HepG2 (cell line): Measurements from ENCODE around the gene ANKRD65. TPM values are rescaled to one million over a fixed set of nuclear protein-coding genes. Genes with fewer than 3 reads are reported as not detected.
A peak's percentile ranks its signal among the peaks of the same experiment; 100 is the strongest.
"Not testable (repeated sequence)": the region's sequence is repeated elsewhere in the genome, so short reads cannot be mapped to it uniquely, and the experiment has no call there.

Experiments used
- ATAC-seq: fragments of 200-7000 bp; cut with Tn5 transposase; 3 replicates; pipeline ENCODE4 v1.9.1; 2020; ENCODE audit warnings: mild to moderate bottlenecking, moderate library complexity
- BruUV-seq: library from RNA; stranded (reverse); fragments of 400-500 nt; replicated peaks from 2 replicates; lab custom pipeline; 2021; lab: Mats Ljungman, UMichigan
- CTCF ChIA-PET: fragments of 300-600 bp; formaldehyde crosslinking; extraction: SDS; loops from one replicate; lab custom pipeline; 2021; ENCODE audit warnings: low total read pairs, inconsistent platforms, low intra/inter-chr PET ratio; lab: Yijun Ruan, JAX
- POLR2A ChIA-PET: fragments of 350-600 bp; sonication (Branson Sonifier 250); formaldehyde crosslinking; loops from one replicate; lab custom pipeline; 2020; ENCODE audit warnings: antibody characterized with exemption, inconsistent platforms; lab: Yijun Ruan, JAX
- DNase-seq: peaks from one replicate; pipeline ENCODE4 v3.0.0-alpha.2; 2015; ENCODE audit warnings: low spot score
- FAIRE-seq: peaks from 3 replicates; lab custom pipeline; 2011; peaks lifted over from hg19 to GRCh38; lab: Jason Lieb, UNC
- H2AFZ ChIP-seq: one replicate; pipeline ENCODE4 v1.6.1; 2011; ENCODE audit warnings: low read length, inconsistent platforms
- H3K27ac ChIP-seq: fragments of 300-600 bp; 3 replicates; pipeline ENCODE4 v1.8.0; 2011; ENCODE audit warnings: mixed run types, mild to moderate bottlenecking, mixed read lengths, low read length, inconsistent platforms; ENCODE audit not compliant: insufficient read depth; ENCODE audit errors: extremely low read length
- H3K27me3 ChIP-seq, 2 experiments: fragments of 200-600 bp in 1 of 2; 2 replicates in 1 of 2; 3 replicates in 1 of 2; pipeline versions ENCODE4 v1.6.0 to v1.8.0; 2011; ENCODE audit warnings: low read length in 2 of 2, mild to moderate bottlenecking in 2 of 2, moderate library complexity in 2 of 2, inconsistent platforms in 1 of 2; ENCODE audit not compliant: insufficient read depth in 2 of 2, control insufficient read depth in 1 of 2
- H3K36me3 ChIP-seq, 2 experiments: fragments of 200-600 bp in 1 of 2; replicated peaks in 1 of 2; 2 replicates in 1 of 2; 3 replicates in 1 of 2; pipeline versions ENCODE4 v1.5.1 to v1.8.0; 2011; ENCODE audit warnings: low read length in 2 of 2, inconsistent platforms in 1 of 2; ENCODE audit not compliant: insufficient read depth in 2 of 2, control insufficient read depth in 1 of 2
- H3K4me1 ChIP-seq: 2 replicates; pipeline ENCODE4 v1.5.1; 2012; ENCODE audit warnings: low read length, inconsistent platforms; ENCODE audit not compliant: insufficient read depth
- H3K4me2 ChIP-seq: 2 replicates; pipeline ENCODE4 v1.6.0; 2011; ENCODE audit warnings: low read depth, low read length, inconsistent platforms
- H3K4me3 ChIP-seq, 3 experiments: fragments of 200-600 bp in 1 of 3; sonication (generic), shearing (Covaris generic) in 1 of 3; replicated peaks in 1 of 3; 2 replicates each; pipeline ENCODE4 v1.5.1; 2011 to 2016; ENCODE audit warnings: low read length in 3 of 3, inconsistent platforms in 2 of 3, low read depth in 2 of 3, mild to moderate bottlenecking in 2 of 3, control low read depth in 1 of 3, mixed read lengths in 1 of 3; ENCODE audit not compliant: insufficient read depth in 1 of 3
- H3K79me2 ChIP-seq: one replicate; pipeline ENCODE4 v1.6.1; 2011; ENCODE audit warnings: low read length, inconsistent platforms; ENCODE audit not compliant: insufficient read depth
- H3K9ac ChIP-seq: 2 replicates; pipeline ENCODE4 v1.6.0; 2011; ENCODE audit warnings: mild to moderate bottlenecking, low read depth, low read length, inconsistent platforms; ENCODE audit not compliant: insufficient read depth
- H3K9me3 ChIP-seq: 2 replicates; pipeline ENCODE4 v1.5.1; 2012; ENCODE audit warnings: mild to moderate bottlenecking, low read length
- H4K20me1 ChIP-seq: 2 replicates; pipeline ENCODE4 v1.6.0; 2011; ENCODE audit warnings: inconsistent platforms, mild to moderate bottlenecking, low read length, moderate library complexity; ENCODE audit not compliant: insufficient read depth
- ATF4 ChIP-seq, 2 experiments: fragments of 450-650 bp in 1 of 2; sonication (generic) in 1 of 2; formaldehyde crosslinking; IDR thresholded peaks; 2 replicates each; pipeline versions ENCODE4 v1.5.0 to v1.8.0; 2020 to 2022; ENCODE audit warnings: mild to moderate bottlenecking in 1 of 2, missing genetic modification reagents in 1 of 2
- BCLAF1 ChIP-seq: fragments of 450-650 bp; IDR thresholded peaks from 2 replicates; pipeline ENCODE4 v1.6.1; 2017; ENCODE audit warnings: mild to moderate bottlenecking
- CCDC6 ChIP-seq: sonication (generic); formaldehyde crosslinking; IDR thresholded peaks from 2 replicates; pipeline ENCODE4 v1.8.1; 2022; ENCODE audit warnings: mild to moderate bottlenecking, missing genetic modification reagents, moderate library complexity
- RXRB ChIP-seq: IDR thresholded peaks from 2 replicates; pipeline ENCODE4 v1.6.1; 2016; ENCODE audit warnings: borderline replicate concordance, missing genetic modification reagents, missing compliant biosample characterization
- ZBTB33 ChIP-seq: sonication (generic); formaldehyde crosslinking; IDR thresholded peaks from 2 replicates; pipeline ENCODE4 v1.4.0; 2020; ENCODE audit warnings: missing genetic modification reagents
- ZKSCAN1 ChIP-seq: fragments of 150-350 bp; IDR thresholded peaks from 2 replicates; pipeline ENCODE4 v1.6.1; 2014; ENCODE audit warnings: low read length
- WGBS: methylation state at CpG from one replicate; pipeline ENCODE4 v1.1.6; 2017; ENCODE audit warnings: low lambda C conversion rate; 5-methylcytosine and 5-hydroxymethylcytosine counted together
- in situ Hi-C: cut with HindIII; loops from 2 replicates; pipeline ENCODE4 v1.10.0; 2017; ENCODE audit warnings: low pct_unique_long_range_greater_than_20kb; ENCODE audit not compliant: extremely low pct_ligation_motif_present
- intact Hi-C: fragments of 100-400 bp; cut with micrococcal nuclease; formaldehyde crosslinking; loops from one replicate; pipeline ENCODE4 v1.10.0; 2022; ENCODE audit not compliant: unreplicated experiment
- polyA plus RNA-seq, 8 experiments: library from polyadenylated mRNA; depleted of rRNA in 3 of 8; stranded (reverse) in 7 of 8; unstranded in 1 of 8; fragments of >200 nt; fragmentation: Illumina TruSeq in 4 of 8; extraction: Trizol in 4 of 8; gene quantifications; 2 replicates each; pipeline versions ENCODE4 v1.2.1 to v1.2.3, GENCODE V29; 2011 to 2016; ENCODE audit warnings: low read depth in 4 of 8, missing spikeins in 1 of 8, mixed read lengths in 1 of 8; ENCODE audit not compliant: insufficient read depth in 1 of 8
- total RNA-seq, 5 experiments: library from RNA; depleted of rRNA; stranded (reverse); fragments of >200 nt; fragmentation: Illumina TruSeq; extraction: Trizol; gene quantifications; 2 replicates each; pipeline ENCODE4 v1.2.3, GENCODE V29; 2016; ENCODE audit warnings: low read depth in 1 of 5

The ANKRD65 gene
- total and polyA plus RNA-seq, 2 of the 13 experiments (the other 11 are each of a cell fraction or from before 2014, with no cell fraction given) = 12.1 to 30.1 TPM

GRCh38 chr1:1452882-1453281 lies 31.8 kb upstream of the ANKRD65 start:
- ChIA-PET CTCF (no interaction called here), POLR2A (interaction anchor here (0.7 to 1.9 kb wide), 3 partner anchors 9 to 19 kb away, joined by 3 to 5 read pairs (median 3); no protein-coding TSS in a partner anchor)
- no TSS peak for BruUV-seq
- Histone ChIP-seq H3K79me2 (no peaks in the 10 kb centered on the region), H3K4me2 (no peak overlapping the region), H2AFZ (no peak overlapping the region), H3K27me3 (peaks cover 6 to 20% of the 10 kb centered on the region in 2 experiments), H3K4me1 (peaks cover 20% of the 10 kb centered on the region), H3K27ac (no peak overlapping the region), H4K20me1 (no peaks in the 10 kb centered on the region), H3K9me3 (no peaks in the 10 kb centered on the region), H3K4me3 (no peak overlapping the region), H3K9ac (no peak overlapping the region), H3K36me3 (no peaks in the 10 kb centered on the region)
- no peak for DNase-seq
- ATAC-seq = no peak
- FAIRE-seq = no peak
- intact Hi-C loops (no loop called here), in situ Hi-C loops (no loop called here)
- 74% methylated on average over 12 of the region's 16 CpGs for WGBS
- 0 out of 2 replicates have a peak, but pooled peaks have one; percentile 20 for TF ChIP-seq RXRB (CRISPR knock-in tag)
- TF ChIP-seq ZBTB33 (CRISPR knock-in tag) = peak; percentile 62; the same call in 1 of the 2 replicates
- TF ChIP-seq ATF4 (CRISPR knock-in tag; IDR thresholded peaks at IDR 0.05) = no peak
- TF ChIP-seq BCLAF1 = no peak
- TF ChIP-seq CCDC6 (CRISPR knock-in tag) = no peak
- TF ChIP-seq ZKSCAN1 = peak; percentile 77

GRCh38 chr1:1452365-1452739 lies 31.3 kb upstream of the ANKRD65 start:
- Histone ChIP-seq H3K27me3 (peaks cover 6 to 20% of the 10 kb centered on the region in 2 experiments), H3K4me1 (peaks cover 20% of the 10 kb centered on the region)
- ATAC-seq, H3K27ac ChIP-seq, H3K36me3 ChIP-seq, DNase-seq, H3K9me3 ChIP-seq, H4K20me1 ChIP-seq, intact Hi-C loops, BruUV-seq, H3K79me2 ChIP-seq, FAIRE-seq, H3K9ac ChIP-seq, H3K4me2 ChIP-seq, CTCF ChIA-PET, H2AFZ ChIP-seq, H3K4me3 ChIP-seq, in situ Hi-C loops: not testable (repeated sequence)
- POLR2A ChIA-PET = interaction anchor here (1.5 to 1.9 kb wide), 2 partner anchors 10 to 15 kb away, joined by 3 to 5 read pairs; no protein-coding TSS in a partner anchor
- WGBS = 37% methylated on average over 8 of the region's 8 CpGs
